Brain pericyte (primary cell): ENCODE results near the gene CASP7.
"Not testable (repeated sequence)": the region's sequence is repeated elsewhere in the genome, so short reads cannot be mapped to it uniquely, and the experiment has no call there.

ENCODE experiments used
- DNase-seq: peaks from one replicate; pipeline ENCODE4 v3.0.0-alpha.2; 2012; ENCODE audit warnings: low read depth, low spot score

CASP7 gene

DNA sequence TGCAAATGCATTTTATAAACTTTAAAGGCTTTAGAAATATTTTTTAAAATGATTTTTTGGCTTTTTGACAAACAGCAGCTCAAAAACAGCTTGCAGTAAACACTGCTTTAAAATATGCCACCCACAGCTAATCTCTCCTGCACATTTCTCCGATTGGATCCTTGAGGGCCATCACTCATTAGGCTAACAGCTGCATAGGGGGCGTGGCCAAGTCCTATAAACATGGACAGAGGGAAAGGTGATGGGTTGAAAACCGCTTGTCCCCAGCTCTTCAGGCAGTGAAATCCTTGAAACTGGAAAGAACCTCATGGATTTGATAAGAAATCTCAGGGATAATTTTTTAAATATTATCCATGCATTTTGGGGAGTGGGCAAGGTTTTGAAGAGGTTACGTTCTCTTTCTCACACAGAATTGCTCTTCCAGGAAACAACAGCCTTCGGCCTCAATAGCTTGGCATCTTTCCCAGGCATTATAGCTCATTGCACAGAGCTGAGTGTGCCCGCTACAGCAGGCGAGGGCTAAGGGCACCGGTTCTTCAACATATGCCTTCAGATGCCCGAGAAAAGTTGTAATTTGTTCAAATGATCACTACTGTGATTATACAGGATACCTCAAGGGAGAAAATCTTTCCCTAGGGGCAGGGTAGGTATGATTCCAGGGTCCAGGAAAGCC lies 73.4 kb downstream of the CASP7 start:
- DNase-seq = no peak

DNA sequence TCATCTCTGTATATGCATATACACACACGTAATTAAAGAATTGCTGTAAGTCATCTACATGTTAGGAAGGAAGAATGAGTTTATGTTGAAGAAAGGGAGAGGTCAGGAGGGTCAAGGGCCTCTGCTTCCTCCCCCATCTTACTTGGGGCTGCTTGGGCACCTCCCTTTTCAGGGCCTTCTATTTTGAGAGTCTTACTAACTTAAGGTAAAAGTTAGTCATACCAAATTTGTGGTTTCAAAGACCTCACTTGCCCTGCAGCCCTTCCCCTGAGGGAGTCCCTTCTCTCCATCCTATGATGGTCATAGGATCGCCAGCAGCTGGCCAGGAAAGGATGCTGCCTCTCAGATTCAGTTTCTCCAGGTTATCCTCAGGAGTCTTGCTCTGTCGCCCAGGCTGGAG lies 74.4 kb downstream of the CASP7 start:
- no peak for DNase-seq

DNA sequence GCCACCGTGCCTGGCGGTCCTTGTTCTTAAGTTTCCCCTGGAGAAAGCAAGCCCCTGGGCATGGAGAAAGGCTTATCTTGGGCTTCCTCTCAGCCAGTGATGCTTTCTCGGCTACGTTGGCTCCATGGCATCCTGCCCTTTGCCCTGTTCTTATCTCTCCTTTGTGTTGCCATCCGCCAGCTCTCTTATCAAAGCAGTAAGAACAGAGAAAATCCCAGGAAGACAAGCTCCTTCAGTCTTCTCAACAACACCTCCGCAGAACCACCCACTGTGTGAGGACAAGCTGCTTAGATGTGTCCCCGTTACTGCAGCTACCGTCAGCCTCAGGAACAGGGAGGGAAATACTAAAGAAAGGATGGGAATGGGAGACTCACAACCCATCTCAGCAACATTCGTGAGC lies 75.1 kb downstream of the CASP7 start:
- no peak for DNase-seq

DNA sequence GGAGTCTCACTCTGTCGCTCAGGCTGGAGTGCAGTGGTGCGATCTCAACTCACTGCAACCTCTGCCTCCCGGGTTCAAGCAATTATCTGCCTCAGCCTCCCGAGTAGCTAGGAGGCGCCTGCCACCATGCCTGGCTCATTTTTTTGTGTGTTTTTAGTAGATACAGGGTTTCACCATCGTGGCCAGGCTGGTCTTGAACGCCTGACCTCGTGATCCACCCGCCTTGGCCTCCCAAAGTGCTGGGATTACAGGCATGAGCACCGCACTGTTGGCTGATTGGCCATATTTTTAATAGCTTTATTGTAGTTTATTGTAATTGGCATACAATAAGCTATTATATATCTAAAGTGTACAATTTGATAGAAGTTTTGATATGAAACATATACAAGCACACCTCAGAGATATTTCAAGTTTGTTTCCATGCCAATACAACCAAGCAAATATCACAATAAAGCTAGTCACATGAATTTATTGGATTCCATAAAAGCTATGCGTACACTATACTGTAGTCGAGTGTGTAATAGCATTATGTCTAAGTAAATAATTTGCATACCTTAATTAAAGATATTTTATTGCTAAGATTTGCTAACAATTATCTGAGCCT lies 77.3 kb downstream of the CASP7 start:
- DNase-seq = no peak

DNA sequence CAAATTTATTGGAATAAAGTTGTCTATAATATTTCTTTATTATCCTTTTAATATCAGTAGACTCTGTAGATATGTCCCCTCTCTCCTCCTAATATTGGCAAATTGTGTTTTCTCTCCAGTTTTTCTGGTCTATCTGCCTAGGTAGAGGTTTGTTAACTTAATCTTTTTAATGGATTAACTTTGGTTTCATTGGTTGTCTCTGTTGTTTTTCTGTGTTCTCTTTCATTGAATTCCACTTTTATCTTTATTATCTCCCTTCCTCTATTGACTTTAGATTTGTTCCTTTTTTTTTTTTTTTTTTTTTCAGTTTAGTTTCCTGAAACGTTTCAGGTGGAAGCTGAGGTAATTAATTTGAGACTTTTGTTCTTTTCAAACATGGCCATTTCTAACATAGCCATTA lies 82.4 kb downstream of the CASP7 start:
- no peak for DNase-seq

DNA sequence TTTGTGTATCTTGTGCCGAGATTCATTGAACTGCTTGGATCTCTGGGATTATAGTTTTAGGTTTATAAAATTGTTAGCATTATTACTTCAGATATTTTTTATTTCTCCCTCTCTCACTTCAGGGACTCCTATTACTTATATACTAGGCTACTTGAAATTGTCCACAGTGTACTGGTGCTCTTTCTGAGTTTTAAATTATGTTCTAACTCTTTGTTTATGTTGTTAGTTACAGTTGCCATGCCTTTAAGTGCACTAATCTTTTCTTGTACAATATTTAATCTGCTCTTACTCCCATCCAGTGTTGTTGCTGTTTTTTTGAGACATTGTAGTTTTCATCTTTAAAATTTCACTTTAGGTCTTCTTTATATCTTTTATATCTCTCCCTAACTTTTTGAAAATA lies 84.9 kb downstream of the CASP7 start:
- no peak for DNase-seq

DNA sequence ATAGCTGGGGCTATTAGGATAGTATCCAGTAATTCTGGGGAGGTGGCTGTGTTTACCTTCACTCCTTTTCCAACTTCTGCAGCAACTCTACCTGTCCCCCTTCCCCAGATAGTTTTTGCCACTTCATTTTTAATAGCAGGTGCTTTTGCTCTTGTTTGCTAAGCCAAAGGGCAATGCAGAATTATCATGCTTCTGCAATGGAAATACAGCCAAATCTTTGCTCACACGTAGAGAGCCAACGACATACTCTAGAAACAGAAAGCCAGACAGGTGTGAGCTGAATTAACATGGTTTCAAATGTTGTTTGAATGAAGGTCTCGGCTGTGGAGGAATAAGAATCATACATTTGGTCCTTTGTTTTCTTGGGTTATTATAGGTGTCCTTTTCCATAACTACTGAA lies 86.2 kb downstream of the CASP7 start:
- no peak for DNase-seq

DNA sequence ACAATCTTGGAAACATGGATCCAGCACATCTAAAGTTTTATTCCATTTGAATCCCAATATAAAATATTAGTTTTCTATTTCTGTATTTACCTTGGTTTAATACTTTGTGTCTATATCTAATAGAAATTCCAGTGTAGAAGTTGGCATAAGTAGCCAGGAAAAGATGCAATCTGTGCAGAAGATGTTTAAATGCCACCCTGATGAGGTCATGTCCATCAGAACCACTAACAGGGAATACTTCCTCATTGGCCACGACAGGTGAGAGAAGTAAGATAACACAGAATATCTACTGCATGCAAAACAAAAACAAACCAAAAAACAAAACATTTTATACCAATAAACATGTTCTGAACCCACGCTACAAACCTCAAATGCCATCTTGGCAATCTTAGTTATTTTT lies 87.5 kb downstream of the CASP7 start:
- DNase-seq = no peak

DNA sequence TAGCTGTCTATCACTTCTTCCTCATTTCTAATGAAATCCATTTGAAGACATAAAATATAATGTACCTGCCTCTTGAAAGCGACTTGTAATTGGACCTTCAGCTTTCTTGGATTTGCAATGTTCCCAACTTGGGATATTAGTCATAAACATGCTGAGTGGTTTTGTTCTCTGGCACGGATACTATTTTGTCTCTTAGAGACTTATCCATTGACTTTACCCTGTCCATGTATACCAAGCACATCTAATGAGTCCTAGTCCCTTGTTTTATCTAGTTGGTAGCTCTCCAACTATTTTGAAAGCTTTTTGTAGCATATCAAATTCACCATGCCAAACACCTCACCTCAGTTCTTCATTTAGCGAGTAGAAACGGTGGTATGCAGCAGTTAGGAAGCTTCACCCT lies 90.6 kb downstream of the CASP7 start:
- DNase-seq = no peak

DNA sequence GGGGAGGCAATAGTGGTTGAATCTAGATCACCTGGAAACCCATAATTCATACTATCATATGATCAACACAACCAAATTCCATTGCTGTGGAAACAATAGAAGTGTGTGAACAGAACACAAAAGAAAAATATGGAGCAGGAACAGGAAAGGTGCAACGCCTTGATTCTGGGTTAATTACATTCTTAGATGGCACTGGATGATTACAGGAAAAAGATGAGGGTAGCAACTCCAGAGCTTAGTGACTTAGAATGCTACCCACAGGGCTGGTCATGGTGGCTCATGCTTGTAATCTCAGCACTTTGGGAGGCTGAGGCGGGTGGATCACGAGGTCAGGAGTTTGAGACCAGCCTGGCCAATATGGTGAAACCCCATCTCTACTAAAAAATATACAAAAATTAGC lies 91.4 kb downstream of the CASP7 start:
- DNase-seq = not testable (repeated sequence)

DNA sequence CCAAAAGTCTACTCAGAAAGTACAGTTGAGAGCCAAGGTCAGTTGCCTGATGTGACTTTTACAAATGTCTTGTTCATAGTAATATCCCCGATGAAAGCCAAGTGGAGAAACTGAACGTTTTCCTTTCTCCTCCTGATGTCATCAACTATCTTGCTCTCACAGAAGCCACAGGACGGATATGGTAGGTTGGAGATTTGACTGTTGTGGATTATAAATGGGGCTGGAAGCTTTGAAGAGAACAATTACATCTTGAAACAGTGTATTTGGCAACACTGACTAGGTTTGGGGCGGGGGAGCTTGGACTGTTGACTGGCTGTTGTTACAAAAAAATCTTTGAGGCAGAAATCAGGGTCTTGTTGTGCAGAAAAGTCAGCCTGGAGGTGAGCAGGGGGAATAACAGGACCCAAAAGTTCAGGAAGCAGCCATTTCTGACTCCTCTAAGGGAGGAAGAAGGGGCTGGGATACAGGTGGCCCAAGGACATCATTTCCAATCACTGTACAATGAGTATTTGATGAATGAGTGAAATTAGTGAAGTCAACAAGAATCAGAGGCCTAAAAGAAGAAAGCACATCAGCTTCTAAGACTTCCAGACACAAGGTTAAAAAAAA lies 96.1 kb downstream of the CASP7 start:
- DNase-seq = no peak

DNA sequence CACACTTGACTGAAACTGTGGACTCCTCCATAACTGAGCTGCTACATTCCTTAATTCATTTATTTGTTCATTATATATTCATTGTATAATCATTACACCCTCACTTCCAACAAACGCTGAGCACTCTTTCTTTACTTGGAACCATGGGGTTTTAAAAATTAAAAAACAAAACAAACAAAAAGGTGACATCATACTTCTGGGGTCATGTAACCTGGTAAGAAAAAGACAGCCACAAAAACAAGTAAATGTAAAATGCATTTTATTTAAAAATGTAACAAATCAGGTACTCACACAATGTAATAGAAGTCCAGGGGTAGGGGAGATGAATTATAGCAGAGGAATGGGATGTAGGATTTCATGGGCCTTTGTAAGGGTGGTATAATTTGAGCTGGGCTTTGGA lies 96.8 kb downstream of the CASP7 start:
- DNase-seq = no peak
